ENCODE data around the gene KCNK2.

Gene KCNK2

DNA sequence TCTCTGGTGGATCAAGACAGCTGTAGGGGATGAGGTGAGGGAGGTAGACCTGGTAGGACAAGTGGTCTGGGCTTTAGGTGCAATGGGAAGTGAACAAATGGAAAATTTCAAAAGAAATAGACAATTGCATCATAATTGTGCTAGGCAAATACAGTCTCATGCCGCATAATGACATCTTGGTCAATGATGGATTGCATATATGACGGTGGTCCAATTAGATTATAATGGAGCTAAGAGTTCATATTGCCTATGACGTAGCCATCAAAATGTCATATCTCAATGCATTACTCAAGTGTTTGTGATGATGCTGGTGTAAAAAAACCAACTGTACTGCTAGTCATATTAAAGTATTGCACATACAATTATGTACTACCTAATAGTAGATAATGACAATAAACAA lies 19.0 kb downstream of the KCNK2 start:
- DNase-seq: no peak

GRCh38 chr1:215104283-215104682 lies 21.7 kb downstream of the KCNK2 start:
- DNase-seq: no peak

DNA sequence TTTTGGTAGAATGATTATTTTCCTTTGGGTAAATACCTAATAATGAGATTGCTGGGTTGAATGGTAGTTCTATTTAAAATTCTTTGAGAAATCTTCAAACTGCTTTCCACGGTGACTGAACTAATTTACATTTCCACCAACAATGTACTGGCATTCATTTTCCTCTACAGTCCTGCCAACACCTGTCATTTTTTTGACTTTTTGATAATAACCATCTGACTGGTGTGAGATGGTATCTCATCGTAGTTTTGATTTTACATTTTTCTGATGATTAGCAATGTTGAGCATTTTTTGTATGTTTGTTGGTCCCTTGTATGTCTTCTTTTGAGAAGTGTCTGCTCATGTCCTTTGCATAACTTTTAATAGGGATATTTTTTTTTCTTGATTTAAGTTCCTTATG lies 23.5 kb downstream of the KCNK2 start:
- DNase-seq: no peak

DNA sequence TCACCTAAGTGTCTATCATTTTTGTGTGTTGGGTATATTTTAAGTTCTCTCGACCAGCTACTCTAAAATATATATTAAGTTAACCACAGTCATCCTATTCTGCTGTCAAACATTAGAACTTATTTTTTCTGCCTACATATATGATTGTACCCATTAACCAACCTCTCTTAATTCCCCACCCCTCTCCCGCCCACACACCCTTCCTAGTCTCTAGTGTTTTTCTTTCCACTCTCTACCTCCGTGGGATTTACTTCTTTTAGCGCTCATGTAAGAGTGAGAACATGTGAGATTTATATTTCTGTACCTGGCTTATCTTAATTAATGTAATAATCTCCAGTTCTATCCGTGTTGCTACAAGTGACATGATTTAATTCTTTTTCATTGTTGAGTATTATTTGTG lies 26.6 kb downstream of the KCNK2 start:
- no peak for DNase-seq

DNA sequence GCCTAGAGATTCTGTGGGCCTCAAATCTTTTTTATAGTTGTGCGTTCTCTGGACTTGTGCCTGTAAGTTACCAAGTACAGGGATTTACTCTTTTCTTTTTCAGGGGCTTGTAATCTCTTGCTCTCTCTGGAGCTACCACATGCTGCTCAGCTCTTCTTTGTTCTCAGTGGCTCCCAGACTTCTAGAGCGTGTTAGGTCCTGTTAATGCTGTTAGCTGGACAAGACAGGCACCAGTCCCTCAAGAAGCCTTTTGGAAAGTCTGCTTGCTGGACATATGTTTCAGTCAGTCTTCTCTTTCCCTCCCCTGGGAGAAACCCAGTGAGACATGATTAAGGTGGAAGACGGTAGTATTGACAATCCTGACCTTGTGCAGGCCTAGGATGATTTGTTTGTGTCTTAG lies 29.4 kb downstream of the KCNK2 start:
- DNase-seq: no peak

DNA sequence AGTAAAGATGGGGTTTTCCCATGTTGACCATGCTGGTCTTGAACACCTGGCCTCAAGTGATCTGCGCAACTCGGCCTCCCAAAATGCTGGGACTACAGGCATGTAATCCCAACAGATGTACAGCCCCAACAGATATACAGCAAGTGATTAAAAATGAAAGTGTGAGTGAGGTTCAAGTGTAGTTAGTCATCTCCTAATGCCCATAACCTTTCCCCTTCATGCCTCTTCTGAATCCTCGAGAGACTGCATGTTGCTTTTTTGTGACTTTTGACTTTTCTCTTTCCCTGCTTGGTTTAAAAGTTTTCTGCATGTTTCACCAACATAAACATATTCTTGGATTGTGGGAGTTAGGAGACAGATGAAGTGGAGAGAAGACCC lies 31.2 kb downstream of the KCNK2 start:
- DNase-seq: no peak

- no peak for DNase-seq
Observed at GRCh38 chr1:215114154-215114933, 31.8 kb downstream of the KCNK2 start.

- DNase-seq: no peak
Observed at GRCh38 chr1:215115760-215116159, 33.2 kb downstream of the KCNK2 start.

DNA sequence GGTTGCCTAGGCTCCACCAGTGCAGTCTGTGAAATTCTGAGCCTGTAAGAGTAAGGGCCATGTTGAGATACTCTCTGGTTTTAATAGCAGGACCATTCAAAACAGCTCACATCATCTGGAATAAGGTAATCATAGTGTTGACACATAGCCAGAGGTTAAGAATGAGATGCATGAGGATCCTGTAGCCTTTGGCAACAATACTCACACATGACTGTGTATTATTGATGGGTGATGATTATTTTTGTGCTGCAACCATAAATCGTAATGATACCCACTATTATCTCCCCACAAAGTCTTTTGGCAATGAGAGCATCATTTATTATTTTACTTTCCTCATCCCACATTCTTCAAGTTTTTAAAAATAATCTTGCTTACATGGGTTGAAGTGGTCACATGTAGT lies 35.5 kb downstream of the KCNK2 start:
- no peak for DNase-seq

DNA sequence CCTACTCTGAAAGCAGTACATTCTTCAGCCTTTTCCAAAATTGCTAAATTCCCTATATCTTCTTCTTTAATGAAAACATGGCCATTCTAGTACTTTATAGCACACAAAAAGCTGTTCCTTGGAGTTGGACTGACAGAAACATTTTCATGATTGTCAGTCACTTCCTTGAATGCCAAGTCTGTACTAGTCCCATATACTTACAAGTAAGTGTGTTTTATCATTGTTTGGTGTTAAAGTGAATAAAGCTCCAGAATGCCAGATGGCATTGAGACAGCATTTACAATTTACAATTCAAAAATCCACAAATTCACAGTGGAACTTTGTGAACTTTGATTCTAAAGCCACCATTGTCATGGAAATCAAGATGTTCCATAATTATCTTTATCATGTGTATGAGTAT lies 36.5 kb downstream of the KCNK2 start:
- no peak for DNase-seq

- DNase-seq: no peak
Observed at GRCh38 chr1:215119719-215120365, 37.3 kb downstream of the KCNK2 start.

DNA sequence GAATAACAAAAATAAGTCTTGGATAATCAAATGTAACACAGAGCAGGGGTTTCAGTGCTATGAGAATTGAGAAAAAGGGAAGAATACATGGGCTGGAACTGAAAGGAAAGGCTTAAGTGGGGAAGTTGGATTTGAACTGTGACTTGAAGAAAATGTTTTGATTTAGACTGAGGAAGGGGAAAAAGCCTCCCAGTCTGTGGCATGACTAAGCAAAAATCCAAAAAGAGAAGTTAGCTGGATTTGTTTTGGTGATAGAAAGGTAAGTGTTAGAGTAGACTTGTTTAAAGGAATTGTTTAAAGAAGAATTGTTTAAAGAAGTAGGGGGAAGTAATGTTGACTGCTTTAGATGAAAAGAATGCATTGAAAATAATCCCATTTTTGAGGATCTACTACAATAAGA lies 46.0 kb downstream of the KCNK2 start:
- no peak for DNase-seq

DNA sequence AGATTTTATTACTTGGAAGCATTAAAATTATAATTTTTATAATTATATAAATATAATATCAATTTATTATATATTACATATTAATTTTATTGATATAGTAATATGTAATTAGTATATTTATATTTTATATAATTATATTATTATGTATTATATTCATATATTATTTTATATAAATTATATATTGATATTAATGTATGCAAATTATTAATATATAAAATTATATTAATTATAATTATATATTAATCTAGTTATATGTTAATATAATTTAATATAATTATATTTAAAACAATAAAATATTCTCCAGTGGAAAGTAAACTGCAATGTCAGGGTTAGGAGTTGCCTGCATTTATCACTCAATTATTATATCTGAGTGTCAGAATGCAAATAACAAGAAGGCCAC lies 48.8 kb downstream of the KCNK2 start:
- no peak for DNase-seq

DNA sequence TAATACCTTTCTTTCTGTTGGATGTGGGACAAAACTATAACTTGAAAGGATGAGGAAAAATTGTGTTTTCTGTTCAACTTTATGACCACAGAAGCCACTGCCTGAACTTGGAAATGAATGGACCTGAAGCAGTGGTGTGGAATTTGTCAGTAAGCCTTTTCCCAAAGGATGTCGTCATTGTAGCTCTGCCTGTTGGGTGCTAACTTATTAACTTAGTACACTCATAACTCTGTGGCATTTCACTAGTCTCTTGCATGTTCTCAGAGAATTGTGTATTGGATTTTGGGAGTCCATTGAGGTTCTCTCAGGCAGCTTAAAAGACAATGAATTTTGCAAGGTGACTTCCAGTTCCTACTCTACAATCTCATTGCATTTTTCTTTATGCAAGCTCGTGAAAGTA lies 49.6 kb downstream of the KCNK2 start:
- DNase-seq: no peak

- DNase-seq: no peak
Observed at GRCh38 chr1:215133532-215133931, 51.0 kb downstream of the KCNK2 start.

DNA sequence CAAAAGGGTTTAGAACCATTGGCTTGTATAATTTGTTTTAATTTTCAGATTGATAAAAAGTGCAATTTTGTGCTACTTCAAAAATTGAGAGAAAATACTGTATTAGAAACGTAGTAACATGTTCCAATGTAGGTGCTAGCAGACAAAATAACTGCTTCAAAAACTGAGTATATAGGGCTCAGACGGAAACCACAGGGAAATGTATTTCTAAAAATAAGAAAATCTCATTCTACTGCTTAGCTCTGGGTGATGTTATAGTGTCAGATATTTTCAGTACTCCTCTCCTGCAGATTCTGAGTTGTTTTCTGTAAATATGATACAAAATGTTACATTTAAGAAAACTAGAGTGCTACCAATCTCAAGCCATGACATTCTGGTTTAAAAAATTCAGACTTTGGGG lies 55.4 kb downstream of the KCNK2 start:
- no peak for DNase-seq

- DNase-seq: no peak
Observed at GRCh38 chr1:215140135-215140534, 57.6 kb downstream of the KCNK2 start.

DNA sequence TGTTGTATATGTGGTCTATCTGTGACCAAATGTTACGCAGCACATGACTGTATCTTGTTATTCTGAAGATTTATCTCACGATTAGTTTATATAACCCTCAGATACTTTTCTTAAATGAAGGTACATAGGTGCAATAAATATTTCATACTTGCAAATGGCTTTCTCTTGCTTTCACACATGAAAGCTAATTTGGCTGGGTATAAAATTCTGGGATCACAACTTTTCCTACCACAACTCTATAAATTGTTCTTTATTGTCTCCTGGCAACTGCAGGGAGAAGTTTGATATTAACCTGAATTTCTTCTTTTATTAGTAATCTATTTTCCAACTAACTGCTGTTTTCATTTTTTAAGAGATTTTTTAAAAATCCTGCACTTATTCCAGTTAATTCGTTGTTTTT lies 58.9 kb downstream of the KCNK2 start:
- DNase-seq: no peak

- DNase-seq: no peak
Observed at GRCh38 chr1:215143497-215143896, 61.0 kb downstream of the KCNK2 start.

GRCh38 chr1:215146240-215146975 lies 63.9 kb downstream of the KCNK2 start:
- peak; percentile 54 for DNase-seq

- DNase-seq: no peak
Observed at GRCh38 chr1:215147024-215147423, 64.5 kb downstream of the KCNK2 start.

DNA sequence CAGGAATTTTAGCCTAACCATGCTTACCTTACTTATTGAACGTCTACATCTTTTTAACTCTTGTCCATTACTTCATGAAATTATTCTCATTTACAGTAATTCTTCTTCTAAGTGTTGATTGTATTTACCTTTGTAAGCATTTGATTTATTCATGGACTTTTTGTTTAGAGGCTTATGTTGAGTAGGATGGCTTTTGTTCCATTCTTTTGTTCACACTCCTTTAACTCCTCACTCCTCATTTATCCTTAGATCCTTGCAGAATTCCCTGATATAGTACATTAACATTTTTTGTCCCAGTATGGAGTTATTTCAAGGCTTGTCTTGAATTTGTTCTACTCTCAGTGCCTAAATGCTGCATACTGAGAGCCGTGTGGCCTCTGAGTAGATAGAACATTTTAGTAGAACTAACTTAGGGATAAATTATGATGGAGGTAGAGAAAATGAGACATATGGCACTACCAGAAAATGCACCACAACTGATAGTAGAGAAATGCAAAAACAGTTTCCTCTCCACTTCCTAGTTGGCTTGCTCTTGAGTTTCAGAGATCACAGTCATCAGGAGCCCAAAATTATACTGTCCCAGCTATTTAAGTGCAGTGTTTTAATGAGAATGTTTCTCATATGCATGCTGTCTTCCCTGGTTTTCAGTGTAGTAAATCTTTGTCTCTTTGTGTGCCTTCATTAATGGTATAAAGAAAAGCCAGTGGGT lies 69.5 kb downstream of the KCNK2 start:
- DNase-seq: no peak

- no peak for DNase-seq
Observed at GRCh38 chr1:215156232-215156631, 73.7 kb downstream of the KCNK2 start.

DNA sequence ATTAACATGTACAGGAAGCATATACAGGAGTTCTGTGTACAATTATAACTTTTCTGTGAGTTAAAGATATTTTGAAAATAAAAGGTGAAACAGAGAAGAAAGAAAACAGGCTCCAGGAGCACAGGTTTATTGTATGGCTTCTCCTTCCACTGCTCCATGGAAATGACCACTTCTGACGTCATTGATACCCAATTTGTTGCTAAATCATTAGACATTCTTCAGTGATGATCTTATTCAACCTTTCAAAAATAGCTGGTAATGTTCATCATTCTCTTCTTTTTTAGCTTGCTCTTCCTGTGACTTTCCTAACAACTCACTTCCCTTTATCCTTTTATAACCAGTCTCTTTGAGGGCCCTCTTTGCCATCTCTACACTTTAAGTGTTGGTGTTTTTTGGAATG lies 77.8 kb downstream of the KCNK2 start:
- no peak for DNase-seq

Measured in GF-D8 (cell line).